ENCODE data around the gene BLOC1S3. TPM values are rescaled to one million over a fixed set of nuclear protein-coding genes. Genes with fewer than 3 reads are reported as not detected.

The BLOC1S3 gene
- total and polyA plus RNA-seq, 11 donors, result 2.0 to 8.1 (median 4.8) TPM

DNA sequence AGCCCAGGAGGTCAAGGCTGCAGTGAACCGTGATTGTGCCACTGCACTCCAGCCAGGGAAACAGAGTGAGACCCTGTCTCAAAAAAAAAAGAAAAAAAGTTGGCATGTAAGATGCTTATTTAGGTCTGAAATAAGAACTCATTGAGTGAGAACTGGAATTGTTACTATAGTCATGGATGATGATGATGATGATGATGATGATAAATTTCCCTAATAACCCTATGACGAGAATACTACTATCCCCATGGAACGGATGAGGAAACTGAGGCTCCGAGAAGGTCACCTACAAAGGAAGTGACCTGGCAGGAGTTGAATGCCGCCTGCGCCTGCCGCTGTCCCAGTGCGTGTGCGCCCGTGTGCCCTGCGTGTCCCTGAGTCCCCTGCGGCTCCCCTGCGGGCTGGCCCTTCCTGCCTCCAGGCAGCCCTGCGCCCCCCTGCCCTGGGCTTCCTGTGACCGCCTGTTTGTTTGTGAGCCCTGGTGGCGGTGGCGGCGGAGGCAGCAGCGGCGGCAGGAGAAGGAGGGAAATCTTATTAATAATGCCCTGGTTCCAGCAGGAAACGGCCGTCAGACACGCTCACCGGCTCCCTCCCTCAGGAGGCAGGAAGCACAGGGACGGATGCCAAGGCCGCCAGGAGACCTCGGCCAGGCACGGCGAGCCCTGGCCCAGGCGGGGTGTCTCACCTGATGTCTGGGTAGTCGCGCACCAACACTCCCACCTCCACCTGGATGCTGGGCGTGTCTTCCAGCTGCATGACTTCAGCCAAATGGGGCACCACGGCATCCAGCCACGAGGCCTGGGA lies 37.0 kb downstream of the BLOC1S3 start:
- H3K4me3 ChIP-seq, result peak overlapping the region in 6 of 12 donors; percentile 5 to 21 (median 10)
- peak overlapping the region in 2 of 12 donors; percentile 1 to 27 for H3K27ac ChIP-seq
- no peak for TF ChIP-seq POLR2A (IDR thresholded peaks at IDR 0.05)
- TF ChIP-seq, protein P1, sequence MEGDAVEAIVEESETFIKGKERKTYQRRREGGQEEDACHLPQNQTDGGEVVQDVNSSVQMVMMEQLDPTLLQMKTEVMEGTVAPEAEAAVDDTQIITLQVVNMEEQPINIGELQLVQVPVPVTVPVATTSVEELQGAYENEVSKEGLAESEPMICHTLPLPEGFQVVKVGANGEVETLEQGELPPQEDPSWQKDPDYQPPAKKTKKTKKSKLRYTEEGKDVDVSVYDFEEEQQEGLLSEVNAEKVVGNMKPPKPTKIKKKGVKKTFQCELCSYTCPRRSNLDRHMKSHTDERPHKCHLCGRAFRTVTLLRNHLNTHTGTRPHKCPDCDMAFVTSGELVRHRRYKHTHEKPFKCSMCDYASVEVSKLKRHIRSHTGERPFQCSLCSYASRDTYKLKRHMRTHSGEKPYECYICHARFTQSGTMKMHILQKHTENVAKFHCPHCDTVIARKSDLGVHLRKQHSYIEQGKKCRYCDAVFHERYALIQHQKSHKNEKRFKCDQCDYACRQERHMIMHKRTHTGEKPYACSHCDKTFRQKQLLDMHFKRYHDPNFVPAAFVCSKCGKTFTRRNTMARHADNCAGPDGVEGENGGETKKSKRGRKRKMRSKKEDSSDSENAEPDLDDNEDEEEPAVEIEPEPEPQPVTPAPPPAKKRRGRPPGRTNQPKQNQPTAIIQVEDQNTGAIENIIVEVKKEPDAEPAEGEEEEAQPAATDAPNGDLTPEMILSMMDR (IDR thresholded peaks at IDR 0.05), result no peak

DNA sequence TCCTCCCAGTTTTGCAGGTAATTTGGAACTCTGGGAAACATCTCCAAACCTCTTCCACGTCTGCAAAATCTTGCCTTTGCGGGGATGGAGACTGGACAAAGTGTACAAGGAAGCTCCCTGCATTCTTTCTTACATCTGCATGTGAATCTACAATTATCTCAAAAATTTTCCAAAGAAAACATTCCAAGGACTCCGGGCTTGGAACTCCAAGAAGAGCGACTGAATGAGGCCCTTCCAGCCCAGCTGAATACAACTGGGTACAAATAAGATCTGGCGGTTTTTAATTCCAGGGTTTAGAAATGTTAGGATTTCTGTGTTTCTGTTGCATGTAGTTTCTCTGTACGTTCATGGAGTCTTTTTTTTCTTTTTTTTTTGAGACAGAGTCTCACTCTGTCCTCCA lies 38.1 kb downstream of the BLOC1S3 start:
- Histone ChIP-seq H3K27ac (no peak overlapping the region), H3K4me3 (no peak overlapping the region), H3K9me3 (no peaks in the 10 kb centered on the region), H3K4me1 (peaks cover 0 to 29% (median 8%) of the 10 kb centered on the region in 12 donors), H3K36me3 (no peaks in the 10 kb centered on the region), H3K27me3 (peaks cover 0 to 36% (median 14%) of the 10 kb centered on the region in 9 donors)
- no peak for TF ChIP-seq POLR2A (IDR thresholded peaks at IDR 0.05)
- TF ChIP-seq, protein P1 (IDR thresholded peaks at IDR 0.05), result no peak
- no peak for ATAC-seq
- intact Hi-C loops (cut with DNase I), result no loop called here
- DNase-seq, result no peak
- 61 to 67% (median 62%) methylated on average over 6 of the region's 6 CpGs for WGBS, 4 donors

More for the DNA sequence above, 37.0 kb downstream of the BLOC1S3 start:
- DNase-seq (peak in 2 of 5 donors; percentile 27 to 40), ATAC-seq (peak in 1 of 4 donors; percentile 17)
- intact Hi-C loops (cut with DNase I), result no loop called here
- no peaks in the 10 kb centered on the region for H3K36me3 ChIP-seq
- peaks cover 0 to 34% (median 11%) of the 10 kb centered on the region in 12 donors for H3K4me1 ChIP-seq
- no peaks in the 10 kb centered on the region for H3K9me3 ChIP-seq
- peaks cover 0 to 37% (median 14%) of the 10 kb centered on the region in 9 donors for H3K27me3 ChIP-seq
- WGBS, 4 donors, result 18 to 26% (median 22%) methylated on average over 29 to 35 of the region's 35 CpGs

DNA sequence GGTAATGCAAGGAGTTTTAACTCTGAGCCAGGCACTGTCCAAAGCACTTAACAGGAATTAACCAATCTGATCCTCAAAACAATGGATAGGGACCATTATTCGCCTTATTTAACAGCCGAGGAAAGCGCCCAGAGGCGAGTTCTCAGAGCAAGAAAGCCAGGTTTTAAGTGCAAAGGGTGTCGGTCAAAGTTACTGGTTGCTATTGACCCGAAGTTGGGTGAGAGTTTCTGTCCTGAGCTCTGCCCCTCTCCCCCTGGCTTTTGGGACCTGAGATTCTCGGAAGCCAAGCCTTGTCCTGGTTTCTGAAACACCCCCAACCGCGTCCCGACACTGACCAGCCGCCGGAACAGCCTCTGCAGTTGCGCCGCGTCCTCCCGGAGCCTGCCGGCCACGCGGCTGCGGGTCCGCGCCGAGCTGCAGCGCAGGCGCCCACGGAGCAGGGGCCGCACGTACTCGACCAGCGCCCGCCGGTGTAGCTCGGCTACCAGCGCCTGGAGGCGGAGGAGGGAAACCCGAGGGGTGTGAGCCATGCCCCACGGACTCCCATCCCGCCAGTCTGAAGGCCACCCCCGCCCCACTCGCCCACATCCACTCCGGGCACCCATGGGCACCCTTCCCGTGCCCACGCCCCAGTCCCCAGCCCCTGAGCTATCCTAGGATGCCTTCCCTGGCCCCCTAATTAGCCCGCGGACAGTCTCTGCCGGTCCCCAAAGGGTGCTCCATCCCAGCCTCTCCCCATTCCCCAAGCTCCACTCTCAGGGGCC lies 38.8 kb downstream of the BLOC1S3 start:
- Histone ChIP-seq H3K4me3 (no peak overlapping the region), H3K4me1 (peaks cover 0 to 24% (median 7%) of the 10 kb centered on the region in 12 donors), H3K27me3 (peaks cover 0 to 36% (median 14%) of the 10 kb centered on the region in 9 donors), H3K36me3 (no peaks in the 10 kb centered on the region), H3K27ac (no peak overlapping the region), H3K9me3 (no peaks in the 10 kb centered on the region)
- TF ChIP-seq POLR2A (IDR thresholded peaks at IDR 0.05), result no peak
- TF ChIP-seq, protein P1 (IDR thresholded peaks at IDR 0.05), result no peak
- ATAC-seq (peak in 2 of 4 donors; percentile 16 to 42), DNase-seq (no peak)
- 24 to 48% (median 42%) methylated on average over 31 to 46 of the region's 46 CpGs for WGBS, 4 donors
- intact Hi-C loops (cut with DNase I), result no loop called here

DNA sequence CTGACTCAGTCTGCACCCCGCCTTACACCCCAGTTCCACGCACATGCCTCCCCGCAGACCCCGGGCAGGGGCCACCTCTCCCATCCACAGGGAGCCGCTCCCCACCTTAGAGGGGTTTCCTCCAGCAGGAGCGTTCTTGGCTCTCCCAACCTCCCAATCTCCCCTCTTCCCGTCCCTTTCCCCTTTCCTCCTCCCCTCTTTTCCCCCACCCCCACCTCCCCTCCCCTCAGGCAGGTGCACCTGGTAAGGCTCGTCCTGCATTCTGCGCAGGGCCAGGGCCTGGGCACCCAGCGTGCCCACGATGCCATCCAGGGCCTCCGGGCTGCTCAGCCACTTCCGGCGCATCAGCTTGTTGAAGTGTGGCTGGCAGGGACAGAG lies 39.4 kb downstream of the BLOC1S3 start:
- peaks cover 0 to 36% (median 14%) of the 10 kb centered on the region in 9 donors for H3K27me3 ChIP-seq
- DNase-seq (no peak), ATAC-seq (no peak)
- no peak overlapping the region for H3K27ac ChIP-seq
- peaks cover 0 to 22% (median 6%) of the 10 kb centered on the region in 12 donors for H3K4me1 ChIP-seq
- intact Hi-C loops (cut with DNase I), result no loop called here
- 47 to 59% (median 52%) methylated on average over 14 of the region's 14 CpGs for WGBS, 4 donors
- no peaks in the 10 kb centered on the region for H3K9me3 ChIP-seq
- no peak for TF ChIP-seq POLR2A (IDR thresholded peaks at IDR 0.05)
- TF ChIP-seq, protein P1 (IDR thresholded peaks at IDR 0.05), result no peak
- H3K4me3 ChIP-seq, result no peak overlapping the region
- H3K36me3 ChIP-seq, result no peaks in the 10 kb centered on the region
